OCI-LY3 (cell line): ENCODE measurements around the gene NMRK2.
"Not testable (repeated sequence)": the region's sequence is repeated elsewhere in the genome, so short reads cannot be mapped to it uniquely, and the experiment has no call there.

Experiments used
- H2AFZ ChIP-seq: fragments of 200-600, 300-600 bp; shearing (Covaris generic); 2 replicates; pipeline ENCODE4 v1.6.0; 2014; ENCODE audit warnings: antibody characterized with exemption, low read depth, low read length
- H3K27ac ChIP-seq: fragments of 200-600, 300-600 bp; sonication (generic); 2 replicates; pipeline ENCODE4 v1.5.1; 2014; ENCODE audit warnings: mild to moderate bottlenecking, low read length, moderate library complexity, mixed read lengths
- H3K27me3 ChIP-seq: fragments of 200-600, 300-600 bp; sonication (generic); 2 replicates; pipeline ENCODE4 v1.6.1; 2014; ENCODE audit warnings: low read depth, low read length, mixed read lengths
- H3K36me3 ChIP-seq: fragments of 200-600, 300-600 bp; sonication (generic); replicated peaks from 2 replicates; pipeline ENCODE3; 2014; ENCODE audit warnings: low read depth, low read length, mixed read lengths
- H3K4me1 ChIP-seq: fragments of 300-600, 200-600 bp; sonication (generic); 2 replicates; pipeline ENCODE4 v1.6.1; 2014; ENCODE audit warnings: low read length, mixed read lengths
- H3K4me2 ChIP-seq: fragments of 200-600, 300-600 bp; sonication (generic); 2 replicates; pipeline ENCODE4 v1.6.1; 2014; ENCODE audit warnings: low read length, mixed read lengths
- H3K4me3 ChIP-seq: fragments of 300-600, 200-600 bp; sonication (generic); 2 replicates; pipeline ENCODE4 v1.5.1; 2014; ENCODE audit warnings: antibody characterized with exemption, mild to moderate bottlenecking, low read length, moderate library complexity
- H3K79me2 ChIP-seq: fragments of 300-600, 200-600 bp; shearing (Covaris generic); 2 replicates; pipeline ENCODE4 v1.6.1; 2014; ENCODE audit warnings: mild to moderate bottlenecking, low read length, mixed read lengths
- H3K9ac ChIP-seq: fragments of 300-600, 200-600 bp; shearing (Covaris generic); 2 replicates; pipeline ENCODE4 v1.6.0; 2014; ENCODE audit warnings: mild to moderate bottlenecking, low read length, moderate library complexity
- H3K9me3 ChIP-seq: fragments of 200-600, 300-600 bp; shearing (Covaris generic); 2 replicates; pipeline ENCODE4 v1.6.1; 2014; ENCODE audit warnings: low read length, mixed read lengths; ENCODE audit not compliant: insufficient read depth
- H4K20me1 ChIP-seq: fragments of 200-600, 300-600 bp; sonication (generic); 2 replicates; pipeline ENCODE4 v1.6.1; 2016; ENCODE audit warnings: low read length, mixed read lengths; ENCODE audit not compliant: insufficient read depth
- EZH2phosphoT487 ChIP-seq: fragments of 200-600 bp; shearing (Covaris generic); IDR thresholded peaks from 2 replicates; pipeline ENCODE4 v1.6.1; 2018; ENCODE audit warnings: antibody characterized with exemption, mixed run types, low read depth
- TF ChIP-seq, protein P1 (sequence below): fragments of 200-600, 300-600 bp; sonication (generic); IDR thresholded peaks from 2 replicates; pipeline ENCODE4 v1.5.1; 2014; ENCODE audit warnings: antibody characterized with exemption, low read length, low read depth

The NMRK2 gene

DNA sequence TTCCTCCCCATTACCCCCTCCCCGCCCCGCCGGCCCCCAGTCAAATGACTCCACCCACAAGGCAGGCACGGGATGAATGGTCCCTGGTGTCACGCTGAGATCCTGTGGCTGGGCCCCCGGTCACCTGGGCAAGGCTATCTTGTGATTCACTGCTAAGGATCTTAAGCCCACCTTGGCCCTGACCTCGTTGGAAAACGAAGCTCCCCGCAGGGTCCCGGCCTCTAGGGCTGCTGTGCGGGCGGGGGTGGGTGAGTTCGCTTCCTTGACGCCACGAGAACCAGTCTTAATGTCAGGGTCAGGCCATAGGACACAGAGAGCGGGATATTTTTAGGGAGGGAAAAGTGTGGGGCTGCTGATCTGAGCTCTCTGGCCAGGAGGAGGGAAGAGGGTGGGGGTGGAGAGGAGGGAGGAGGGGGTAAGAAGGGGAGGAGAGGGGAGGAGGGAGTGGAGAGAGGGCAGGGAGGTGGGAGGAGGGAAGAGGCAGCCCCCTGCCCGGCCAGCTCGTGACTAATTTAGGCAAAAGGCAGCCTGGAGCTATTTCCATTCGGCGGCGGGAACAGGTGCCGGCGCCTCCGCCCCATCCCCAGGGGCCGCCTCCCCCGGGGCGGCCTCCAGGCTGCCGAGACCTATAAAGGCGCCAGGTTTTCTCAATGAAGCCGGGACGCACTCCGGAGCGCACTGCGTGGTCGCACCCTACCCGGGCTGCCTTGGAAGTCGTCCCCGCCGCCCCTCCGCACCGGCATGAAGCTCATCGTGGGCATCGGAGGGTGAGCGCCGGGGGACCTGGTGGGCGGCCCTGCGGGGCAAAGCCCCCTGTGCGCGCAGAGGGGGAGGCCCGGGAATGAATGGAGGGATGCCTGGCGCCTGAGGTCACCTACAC, at the start of gene NMRK2:
Gene NMRK2 (plus strand): TSS at position 139 of the 880 bp plus-strand sequence. CDS start 603 bp downstream, at position 742.
- no peak within 1 kb of the TSS for H3K4me2 ChIP-seq
- no peak within 1 kb of the TSS for H3K9ac ChIP-seq
- no peak for TF ChIP-seq EZH2phosphoT487
- TF ChIP-seq, protein P1, sequence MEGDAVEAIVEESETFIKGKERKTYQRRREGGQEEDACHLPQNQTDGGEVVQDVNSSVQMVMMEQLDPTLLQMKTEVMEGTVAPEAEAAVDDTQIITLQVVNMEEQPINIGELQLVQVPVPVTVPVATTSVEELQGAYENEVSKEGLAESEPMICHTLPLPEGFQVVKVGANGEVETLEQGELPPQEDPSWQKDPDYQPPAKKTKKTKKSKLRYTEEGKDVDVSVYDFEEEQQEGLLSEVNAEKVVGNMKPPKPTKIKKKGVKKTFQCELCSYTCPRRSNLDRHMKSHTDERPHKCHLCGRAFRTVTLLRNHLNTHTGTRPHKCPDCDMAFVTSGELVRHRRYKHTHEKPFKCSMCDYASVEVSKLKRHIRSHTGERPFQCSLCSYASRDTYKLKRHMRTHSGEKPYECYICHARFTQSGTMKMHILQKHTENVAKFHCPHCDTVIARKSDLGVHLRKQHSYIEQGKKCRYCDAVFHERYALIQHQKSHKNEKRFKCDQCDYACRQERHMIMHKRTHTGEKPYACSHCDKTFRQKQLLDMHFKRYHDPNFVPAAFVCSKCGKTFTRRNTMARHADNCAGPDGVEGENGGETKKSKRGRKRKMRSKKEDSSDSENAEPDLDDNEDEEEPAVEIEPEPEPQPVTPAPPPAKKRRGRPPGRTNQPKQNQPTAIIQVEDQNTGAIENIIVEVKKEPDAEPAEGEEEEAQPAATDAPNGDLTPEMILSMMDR, result no peak
- H3K9me3 ChIP-seq, result no peaks in the 10 kb centered on the region
- H4K20me1 ChIP-seq, result no peaks in the 10 kb centered on the region
- no peaks in the 10 kb centered on the region for H3K36me3 ChIP-seq
- H3K4me1 ChIP-seq, result no peaks in the 10 kb centered on the region
- no peak within 1 kb of the TSS for H2AFZ ChIP-seq
- H3K79me2 ChIP-seq, result no peaks in the 10 kb centered on the region
- H3K27me3 ChIP-seq, result no peaks in the 10 kb centered on the region
- no peak within 1 kb of the TSS for H3K4me3 ChIP-seq
- H3K27ac ChIP-seq, result no peak within 1 kb of the TSS

DNA sequence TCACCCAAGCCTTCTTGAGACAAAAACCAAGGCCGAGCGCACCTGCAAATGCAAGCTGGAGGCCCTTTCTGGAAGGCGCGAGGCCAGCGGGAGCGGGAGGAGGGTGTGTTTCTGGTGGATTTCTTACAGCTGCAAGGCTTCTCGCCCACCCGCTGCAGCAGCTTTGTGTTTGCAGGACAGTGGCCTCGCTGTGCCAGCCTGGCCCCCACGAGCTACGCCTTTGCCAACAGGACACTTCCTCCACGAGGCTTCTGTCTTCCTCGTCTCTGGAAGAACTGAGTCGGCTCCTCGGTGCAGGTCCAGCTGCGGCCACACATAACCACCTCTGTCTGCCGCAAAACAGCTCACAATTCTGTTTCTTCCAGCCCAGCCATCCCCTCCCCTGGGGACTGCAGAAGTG, 42.3 kb upstream of the NMRK2 start:
- Histone ChIP-seq H3K9ac (no peak overlapping the region), H3K4me2 (no peak overlapping the region), H3K4me3 (no peak overlapping the region), H3K9me3 (no peaks in the 10 kb centered on the region), H3K4me1 (no peaks in the 10 kb centered on the region), H4K20me1 (no peaks in the 10 kb centered on the region), H3K79me2 (no peaks in the 10 kb centered on the region), H3K27ac (no peak overlapping the region), H3K36me3 (no peaks in the 10 kb centered on the region), H2AFZ (no peak overlapping the region), H3K27me3 (no peaks in the 10 kb centered on the region)
- TF ChIP-seq, protein P1, result no peak
- no peak for TF ChIP-seq EZH2phosphoT487

- Histone ChIP-seq H3K9ac (no peak overlapping the region), H3K27ac (no peak overlapping the region), H3K27me3 (no peaks in the 10 kb centered on the region), H3K79me2 (no peaks in the 10 kb centered on the region), H4K20me1 (no peaks in the 10 kb centered on the region), H3K36me3 (no peaks in the 10 kb centered on the region), H3K4me2 (no peak overlapping the region), H2AFZ (no peak overlapping the region), H3K4me3 (no peak overlapping the region), H3K4me1 (no peaks in the 10 kb centered on the region), H3K9me3 (no peaks in the 10 kb centered on the region)
- TF ChIP-seq EZH2phosphoT487, result no peak
- TF ChIP-seq, protein P1, result no peak
These were observed 39.2 kb upstream of the NMRK2 start for GRCh38 chr19:3893509-3894179.

GRCh38 chr19:3894959-3895358, 37.9 kb upstream of the NMRK2 start:
- H4K20me1 ChIP-seq, H3K9ac ChIP-seq, H3K27me3 ChIP-seq, H3K4me2 ChIP-seq, H3K27ac ChIP-seq, H3K4me1 ChIP-seq, H3K4me3 ChIP-seq, H3K36me3 ChIP-seq, H3K9me3 ChIP-seq, H3K79me2 ChIP-seq, H2AFZ ChIP-seq: not testable (repeated sequence)
